HG02870 (cell line): ENCODE data around the gene PRR35.

Experiments
- ATAC-seq: cut with Tn5 transposase; IDR thresholded peaks from one replicate; pipeline ENCODE4 v1.9.1; 2021; ENCODE audit warnings: mild to moderate bottlenecking, moderate library complexity; ENCODE audit not compliant: unreplicated experiment

PRR35 gene

DNA sequence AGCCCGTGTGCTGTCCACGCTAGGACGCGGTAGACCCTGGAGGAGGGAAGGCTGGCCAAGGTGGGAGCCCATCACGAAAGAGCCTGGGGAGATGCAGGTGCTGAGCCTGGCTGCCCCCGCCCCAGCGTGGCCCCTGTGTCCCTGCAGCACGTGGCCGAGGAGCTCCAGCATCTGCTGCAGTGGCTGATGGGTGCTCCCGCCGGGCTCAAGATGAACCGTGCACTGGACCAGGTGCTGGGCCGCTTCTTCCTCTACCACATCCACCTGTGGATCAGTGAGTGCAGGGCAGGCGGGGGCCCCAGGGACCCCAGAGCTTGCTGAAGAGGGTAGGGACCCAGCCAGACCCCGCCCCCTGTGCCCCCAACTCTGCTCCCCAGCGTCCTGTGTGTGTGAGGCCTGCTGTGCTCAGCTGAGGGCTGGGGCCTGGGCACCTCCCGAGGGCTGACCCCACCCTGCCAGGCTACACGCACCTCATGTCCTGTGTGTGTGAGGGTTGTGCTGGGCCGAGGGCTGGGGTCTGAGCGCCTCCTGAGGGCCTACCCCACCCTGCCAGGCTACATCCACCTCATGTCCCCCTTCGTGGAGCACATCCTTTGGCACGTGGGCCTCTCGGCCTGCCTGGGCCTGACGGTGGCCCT, 18.2 kb downstream of the PRR35 start:
- ATAC-seq: no peak

DNA sequence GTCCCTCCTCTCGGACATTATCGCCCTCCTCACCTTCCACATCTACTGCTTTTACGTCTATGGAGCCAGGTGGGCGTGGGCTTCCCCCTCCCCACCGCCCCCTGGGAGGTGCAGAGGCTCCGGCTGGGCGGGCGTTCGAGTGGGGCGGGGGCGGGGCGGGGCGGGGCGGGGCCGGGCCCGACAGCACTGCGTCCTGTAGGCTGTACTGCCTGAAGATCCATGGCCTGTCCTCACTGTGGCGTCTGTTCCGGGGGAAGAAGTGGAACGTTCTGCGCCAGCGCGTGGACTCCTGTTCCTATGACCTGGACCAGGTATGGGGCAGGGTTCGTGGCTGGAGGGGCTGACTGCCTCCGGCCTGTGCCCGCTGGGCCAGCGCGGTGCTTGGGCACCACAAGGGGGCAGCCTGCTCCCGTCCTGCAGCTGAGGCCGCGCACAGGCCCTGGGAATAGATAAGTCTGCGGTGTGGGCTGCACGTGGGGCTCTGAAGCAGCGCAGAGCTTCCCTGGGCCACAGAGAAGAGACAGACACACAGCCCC, 18.7 kb downstream of the PRR35 start:
- no peak for ATAC-seq

DNA sequence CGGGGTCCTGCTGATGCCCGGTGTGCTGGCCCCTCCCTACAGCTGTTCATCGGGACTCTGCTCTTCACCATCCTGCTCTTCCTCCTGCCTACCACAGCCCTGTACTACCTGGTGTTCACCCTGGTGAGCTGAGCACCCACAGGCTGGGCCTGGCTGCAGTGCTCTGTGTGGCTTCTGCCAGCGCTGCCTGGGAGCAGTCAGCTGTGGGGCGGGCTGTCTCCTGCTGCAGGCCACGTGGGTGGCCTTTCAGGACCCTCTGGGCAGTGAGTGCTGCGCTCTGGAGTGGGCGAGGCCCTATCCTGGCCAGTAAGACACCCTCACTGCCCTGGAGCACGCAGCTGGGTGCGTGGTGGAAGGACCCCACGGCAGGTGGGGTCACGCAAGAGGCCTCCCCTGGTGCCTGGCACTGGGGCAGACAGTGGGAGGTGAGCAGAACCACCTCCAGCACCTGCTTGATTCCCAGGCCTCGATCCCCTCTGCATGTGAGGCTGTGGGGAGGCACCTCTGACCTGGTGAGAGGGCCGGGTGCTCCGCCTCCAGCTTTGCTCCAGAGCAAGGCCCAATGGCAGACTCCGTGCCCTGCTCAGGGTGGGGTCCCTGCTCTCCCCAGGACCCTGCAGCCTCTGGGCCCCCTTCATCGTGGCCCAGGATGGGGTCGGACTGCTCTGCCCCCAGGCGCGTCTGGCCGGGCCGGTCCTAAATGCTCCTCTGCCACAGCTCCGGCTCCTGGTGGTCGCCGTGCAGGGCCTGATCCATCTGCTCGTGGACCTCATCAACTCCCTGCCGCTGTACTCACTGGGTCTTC, 20.1 kb downstream of the PRR35 start:
- ATAC-seq: no peak

DNA sequence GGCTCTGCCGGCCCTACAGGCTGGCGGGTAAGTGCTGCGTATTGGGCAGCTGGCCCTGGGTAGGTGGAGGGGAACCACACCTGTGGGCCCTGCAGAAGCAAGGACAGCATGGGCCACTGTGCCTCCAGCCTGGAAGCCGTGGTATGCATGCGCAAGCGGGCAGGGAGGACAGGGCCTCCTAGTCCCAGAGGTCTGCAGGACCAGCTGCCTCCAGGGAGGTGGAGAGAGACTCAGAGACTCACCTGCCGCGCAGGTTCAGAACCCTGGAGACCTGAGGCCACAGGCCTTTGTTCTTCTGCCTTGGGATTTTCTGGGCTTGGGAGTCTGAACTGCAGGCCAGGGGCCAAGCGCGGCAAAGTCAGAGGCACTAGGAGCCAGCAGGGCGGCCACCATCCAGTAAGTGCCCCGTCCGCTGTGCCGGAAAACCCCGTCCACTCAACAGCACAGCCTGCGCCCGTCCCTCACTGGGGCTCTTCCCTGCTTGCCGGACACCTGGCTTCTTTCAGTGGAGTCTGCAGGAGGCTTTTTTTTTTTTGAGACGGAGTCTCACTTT, 20.8 kb downstream of the PRR35 start:
- ATAC-seq: no peak

DNA sequence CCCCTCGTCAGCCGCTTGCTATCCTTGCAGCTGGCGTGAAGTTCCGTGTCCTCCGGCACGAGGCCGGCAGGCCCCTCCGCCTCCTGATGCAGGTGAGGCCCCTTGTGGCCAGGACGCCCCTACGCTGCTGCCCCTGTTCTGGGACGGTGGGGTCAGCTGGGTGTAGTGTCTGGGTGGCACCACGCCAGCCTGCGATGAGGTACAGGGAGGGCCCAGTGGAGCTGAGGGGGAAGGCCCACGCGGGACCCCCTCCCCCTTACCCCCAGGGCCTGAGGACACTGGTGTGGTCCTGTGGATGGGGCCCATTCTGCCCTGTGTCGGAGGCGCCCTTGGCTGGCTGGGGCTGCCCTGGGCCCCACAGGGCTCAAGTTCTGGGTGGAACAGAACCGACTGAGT, 22.0 kb downstream of the PRR35 start:
- no peak for ATAC-seq

DNA sequence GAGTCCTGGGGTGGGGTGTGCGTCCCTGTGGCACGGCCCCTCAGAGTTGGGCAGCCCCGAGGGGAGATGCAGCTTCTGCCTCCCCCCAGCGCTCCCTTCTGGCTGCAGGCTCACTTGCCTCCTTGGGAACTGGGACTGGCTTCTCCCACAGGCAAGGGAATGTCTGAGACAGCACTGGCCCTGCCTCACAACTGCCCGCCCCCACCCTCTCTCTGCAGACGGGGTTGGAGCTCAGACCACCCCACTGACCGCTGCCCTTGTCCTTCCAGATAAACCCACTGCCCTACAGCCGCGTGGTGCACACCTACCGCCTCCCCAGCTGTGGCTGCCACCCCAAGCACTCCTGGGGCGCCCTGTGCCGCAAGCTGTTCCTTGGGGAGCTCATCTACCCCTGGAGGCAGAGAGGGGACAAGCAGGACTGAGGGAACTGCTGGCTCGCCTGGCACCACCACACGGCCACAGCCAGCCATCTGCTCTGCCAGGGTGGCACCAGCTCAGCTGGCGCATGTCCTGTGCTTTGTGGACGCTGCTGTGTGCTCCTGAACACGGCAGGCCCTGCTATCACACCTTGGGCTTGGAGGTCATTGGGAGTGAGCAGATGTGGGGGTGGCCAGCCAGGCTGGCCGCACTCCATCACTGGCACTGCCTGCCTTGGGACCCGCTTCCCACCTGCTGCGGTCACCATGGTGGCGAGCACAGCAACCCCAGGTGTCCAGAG, 22.6 kb downstream of the PRR35 start:
- no peak for ATAC-seq

DNA sequence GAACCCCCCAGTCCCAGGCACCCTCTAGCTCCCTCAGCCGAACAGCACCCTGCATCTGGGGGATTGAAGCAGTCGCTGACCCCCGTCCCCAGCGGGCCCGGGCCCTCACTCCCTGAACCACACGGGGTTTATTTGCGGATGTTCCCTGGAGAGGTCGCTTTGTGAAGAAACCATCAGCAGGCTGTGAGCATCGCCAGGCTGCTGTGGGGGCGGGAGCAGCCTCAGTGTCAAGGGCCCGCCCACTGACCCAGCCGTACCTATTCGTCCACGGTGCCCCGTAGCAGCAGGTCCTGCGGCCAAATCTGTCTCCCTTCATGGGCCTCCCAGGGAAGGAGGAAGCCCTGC, 23.2 kb downstream of the PRR35 start:
- no peak for ATAC-seq

DNA sequence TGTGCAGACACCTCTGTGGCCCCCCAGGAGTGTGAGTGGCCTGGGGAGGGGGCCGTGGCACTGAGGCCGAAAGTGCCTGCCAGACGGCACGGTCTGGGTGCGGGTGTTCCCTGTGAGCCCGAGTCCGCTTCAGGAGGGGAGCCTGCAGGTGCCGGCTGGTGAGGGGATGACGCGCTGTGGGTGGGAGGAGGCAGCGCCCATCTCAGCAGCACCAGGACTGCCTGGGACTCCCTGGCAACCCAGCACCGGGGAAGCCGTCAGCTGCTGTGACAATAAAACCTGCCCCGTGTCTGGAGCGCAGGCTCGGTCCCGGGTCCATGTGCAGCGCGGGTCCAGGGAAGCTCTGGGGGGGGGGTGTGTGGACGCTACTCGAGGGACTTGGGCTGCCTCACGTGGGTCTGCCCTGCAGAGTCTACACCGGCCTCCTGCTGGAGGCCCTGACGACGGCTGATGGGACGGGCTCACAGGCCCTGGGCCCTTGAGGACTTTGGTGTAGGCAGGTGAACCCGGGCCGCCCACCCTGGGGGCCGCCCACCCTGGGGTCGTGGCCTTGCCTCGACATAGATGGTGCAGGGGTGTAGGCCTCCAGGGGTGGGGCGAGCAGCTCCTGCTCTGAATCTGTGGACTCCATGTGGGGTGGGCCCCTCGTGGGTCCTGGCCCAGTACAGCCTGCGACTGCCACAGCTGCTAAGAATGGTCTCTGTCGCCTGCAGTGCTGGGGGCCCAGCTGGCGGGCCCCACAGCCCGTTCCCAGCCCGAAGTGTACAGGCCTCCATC, 23.8 kb downstream of the PRR35 start:
- no peak for ATAC-seq

DNA sequence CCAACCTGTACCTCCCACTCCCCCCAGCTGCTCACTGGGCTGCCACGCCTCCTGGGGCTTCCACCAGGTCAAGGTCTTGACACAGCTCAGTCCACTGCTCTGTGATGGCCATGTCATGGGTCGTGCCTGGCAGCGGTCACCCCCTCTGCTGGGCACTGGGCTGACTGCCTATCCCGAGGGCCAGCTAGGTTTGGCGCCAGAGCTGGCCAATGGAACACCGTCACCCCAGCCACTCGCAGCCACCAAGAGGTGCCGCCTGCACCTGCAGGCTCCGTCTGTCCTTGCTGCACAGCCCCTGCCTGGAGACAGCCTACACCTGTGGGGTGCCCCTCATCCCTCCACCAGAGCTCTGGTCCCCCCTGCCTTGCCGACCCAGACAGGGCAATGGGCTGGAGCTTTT, 25.2 kb downstream of the PRR35 start:
- ATAC-seq: no peak

DNA sequence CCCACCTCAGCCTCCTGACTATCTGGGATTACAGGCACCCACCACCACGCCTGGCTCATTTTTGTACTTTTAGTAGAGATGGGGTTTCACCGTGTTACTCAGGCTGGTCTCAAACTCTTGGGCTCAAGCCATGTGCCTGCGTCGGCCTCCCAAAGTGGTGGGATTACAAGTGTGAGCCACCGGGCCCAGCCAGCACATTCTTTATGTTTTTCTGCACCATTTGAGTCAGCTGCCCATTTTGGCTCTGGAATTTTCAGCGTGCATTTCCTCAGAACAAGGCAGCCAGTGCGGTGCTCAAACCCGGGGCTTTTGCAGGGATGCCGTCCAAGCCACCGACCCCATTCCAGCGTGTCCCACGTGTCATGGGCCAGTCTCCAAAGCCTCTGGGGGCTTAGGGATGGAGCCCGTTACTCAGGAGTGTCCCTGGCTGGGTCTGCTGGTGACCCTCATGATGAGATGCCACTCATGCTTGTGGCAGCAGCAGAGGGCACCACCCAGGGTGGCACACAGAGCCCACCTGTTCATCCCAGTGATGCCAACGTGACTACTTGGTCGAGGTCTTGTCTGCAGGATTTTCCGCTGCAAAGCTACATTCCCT, 26.0 kb downstream of the PRR35 start:
- no peak for ATAC-seq

DNA sequence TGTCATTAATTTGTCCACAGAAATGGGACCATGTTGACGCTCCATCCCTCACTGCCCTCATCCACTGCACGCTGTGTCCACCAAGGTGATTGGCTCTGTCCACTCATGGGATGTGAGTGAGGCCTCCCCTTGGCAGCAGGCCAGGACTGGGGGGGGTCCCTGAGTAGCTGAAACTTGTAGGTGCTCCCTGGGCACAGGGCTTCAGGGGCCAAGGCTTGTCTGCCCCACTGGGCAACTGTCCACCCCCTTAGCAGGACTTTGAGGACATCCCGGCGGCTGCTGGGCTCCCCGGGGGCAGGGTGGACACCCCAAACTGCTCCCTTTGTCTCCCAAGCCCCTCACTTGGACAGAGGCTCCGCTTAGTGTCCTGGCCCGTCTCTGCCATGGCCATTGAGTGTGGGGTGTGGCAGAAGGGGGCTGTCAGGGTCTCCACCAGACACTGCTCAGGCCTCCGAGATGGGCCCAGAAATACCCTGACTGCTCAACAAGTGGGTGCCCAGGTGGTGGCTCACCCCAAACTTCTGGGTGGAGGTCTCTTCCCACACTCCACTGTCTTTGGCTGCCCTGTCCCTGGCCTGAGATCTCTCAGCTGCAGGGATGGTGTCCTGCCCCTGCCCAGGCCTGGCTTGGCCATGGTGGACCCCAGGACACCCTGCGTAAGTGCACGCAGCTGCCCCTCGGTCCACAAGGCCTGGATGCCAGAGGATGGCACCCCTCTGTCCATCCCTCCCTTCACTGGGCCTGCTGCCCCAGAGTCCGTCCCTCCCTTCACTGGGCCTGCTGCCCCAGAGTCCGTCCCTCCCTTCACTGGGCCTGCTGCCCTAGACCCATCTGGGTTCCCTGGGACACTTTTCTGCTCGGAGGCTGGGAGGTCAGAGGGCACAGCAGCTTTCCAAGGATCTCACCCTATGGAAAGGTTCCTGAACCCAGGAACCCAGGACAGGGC, 26.7 kb downstream of the PRR35 start:
- no peak for ATAC-seq

DNA sequence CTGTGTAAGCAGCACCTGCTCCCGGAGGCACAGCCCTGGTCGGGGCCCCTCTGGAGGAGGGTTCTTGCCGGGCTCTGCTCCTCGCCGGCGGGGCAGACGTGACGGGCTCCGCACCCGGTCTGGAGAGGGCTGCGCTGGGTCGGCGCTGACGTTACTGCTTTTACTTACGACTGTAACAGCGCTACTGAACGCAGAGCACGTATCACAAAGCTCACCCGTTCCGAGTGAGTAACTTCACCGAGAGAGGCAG, 28.4 kb downstream of the PRR35 start:
- peak; percentile 12 for ATAC-seq

DNA sequence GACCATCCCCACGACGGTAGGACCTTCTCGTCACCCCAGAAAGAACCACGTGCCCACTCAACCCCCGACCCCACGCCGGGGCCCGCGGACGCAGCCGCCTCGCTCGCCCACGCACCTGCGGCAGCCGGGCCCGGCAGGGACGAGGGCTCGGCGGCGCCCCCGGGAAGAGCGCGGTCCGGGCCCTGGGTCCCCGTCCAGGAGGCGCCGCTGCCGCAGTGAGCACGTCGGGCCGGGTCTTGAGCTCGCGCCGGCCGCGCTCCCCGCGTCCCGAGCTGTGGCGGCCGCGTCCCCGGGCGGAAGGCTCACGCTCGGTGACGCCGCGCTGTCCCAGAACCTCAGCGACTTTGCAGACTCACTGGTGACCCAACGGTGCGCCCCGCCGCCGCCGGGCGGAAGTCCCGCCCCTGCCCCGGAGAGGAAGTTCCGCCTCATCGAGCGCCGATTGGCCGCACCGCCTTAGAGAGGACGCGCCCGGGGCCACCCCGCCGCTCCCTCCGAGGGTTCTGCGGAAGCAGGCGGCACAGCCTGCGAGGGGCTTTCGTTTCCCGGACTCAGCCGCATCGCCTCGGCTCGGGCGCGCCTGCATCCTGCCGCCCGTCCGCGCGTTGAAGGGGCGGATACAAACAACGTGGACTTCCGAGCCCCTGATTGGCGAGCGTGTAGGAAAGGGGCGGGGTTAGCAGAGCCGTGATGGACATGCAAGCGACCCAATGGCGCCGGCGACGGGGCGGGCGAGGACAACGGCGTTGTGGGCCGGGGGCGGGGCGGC, 28.9 kb downstream of the PRR35 start:
- ATAC-seq: peak; percentile 75

DNA sequence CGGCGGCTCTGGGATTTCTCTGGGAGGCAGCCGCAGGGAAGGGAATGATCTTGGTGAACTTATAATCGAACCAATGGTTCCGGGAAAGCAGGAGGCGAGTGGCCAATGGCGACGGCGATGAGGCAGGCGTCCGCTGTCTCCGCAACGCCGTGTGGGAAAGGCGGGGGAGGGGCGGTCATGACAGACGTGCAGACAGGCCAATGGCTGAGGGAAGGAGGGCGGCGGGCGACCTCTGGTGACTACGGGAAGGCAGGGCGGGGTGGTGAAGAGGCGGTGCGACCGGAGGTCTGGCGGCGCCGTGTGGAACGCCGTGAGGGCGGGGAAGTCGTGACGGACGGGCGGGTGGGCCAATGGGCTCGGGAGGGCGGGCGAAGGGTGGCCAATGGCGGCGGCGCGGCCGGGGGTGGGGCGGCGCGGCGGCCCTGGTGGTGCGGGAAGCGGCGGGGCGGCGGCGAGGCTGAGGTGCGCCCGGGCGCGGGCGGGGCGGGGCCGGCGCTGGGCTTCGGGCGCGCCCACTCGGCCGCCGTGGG, 29.5 kb downstream of the PRR35 start, which contains the start of gene RAB40C:
TSS of gene RAB40C (plus strand) at position 409 of the 530 bp plus-strand sequence. CDS start 226 bp downstream, outside the sequence.
- peak; percentile 70 for ATAC-seq

DNA sequence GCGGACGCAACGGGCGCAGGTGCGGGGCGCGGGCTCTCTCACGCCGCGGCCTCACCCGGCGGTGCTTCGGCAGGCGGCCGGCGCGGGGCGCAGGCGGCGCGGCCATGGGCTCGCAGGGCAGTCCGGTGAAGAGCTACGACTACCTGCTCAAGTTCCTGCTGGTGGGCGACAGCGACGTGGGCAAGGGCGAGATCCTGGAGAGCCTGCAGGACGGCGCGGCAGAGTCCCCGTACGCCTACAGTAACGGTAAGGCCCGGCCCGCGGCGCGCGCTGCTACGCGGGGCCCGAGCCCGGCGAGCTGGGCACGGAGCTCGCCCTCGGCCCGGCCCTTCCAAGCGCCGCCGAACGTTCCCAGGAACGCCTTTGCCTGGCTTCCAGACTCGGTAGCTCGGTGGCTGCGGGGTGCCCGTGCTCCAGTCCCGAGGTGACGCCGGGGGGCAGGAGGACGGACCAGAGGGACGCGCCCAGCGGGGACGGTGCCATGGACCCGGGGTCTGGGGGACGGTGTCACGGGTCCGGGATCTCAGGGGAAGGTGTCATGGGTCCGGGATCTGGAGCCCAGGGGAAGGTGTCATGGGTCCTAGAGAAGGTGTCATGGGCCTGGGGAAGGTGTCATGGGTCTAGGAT, 30.1 kb downstream of the PRR35 start:
- ATAC-seq: no peak

DNA sequence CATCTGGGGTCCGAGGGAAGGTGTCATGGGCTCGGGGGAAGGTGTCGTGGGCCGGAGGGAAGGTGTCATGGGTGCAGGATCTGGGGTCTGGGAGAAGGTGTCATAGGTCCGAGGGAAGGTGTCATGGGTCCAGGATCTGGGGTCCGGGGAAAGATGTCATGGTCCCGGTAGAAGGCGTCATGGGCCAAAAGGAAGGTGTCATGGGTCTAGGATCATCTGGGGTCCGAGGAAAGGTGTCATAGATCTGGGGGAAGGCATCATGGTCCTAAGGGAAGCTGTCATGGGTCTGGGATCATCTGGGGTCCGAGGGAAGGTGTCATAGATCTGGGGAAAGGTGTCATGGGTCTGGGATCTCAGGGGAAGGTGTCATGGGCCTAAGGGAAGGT, 30.6 kb downstream of the PRR35 start:
- no peak for ATAC-seq

DNA sequence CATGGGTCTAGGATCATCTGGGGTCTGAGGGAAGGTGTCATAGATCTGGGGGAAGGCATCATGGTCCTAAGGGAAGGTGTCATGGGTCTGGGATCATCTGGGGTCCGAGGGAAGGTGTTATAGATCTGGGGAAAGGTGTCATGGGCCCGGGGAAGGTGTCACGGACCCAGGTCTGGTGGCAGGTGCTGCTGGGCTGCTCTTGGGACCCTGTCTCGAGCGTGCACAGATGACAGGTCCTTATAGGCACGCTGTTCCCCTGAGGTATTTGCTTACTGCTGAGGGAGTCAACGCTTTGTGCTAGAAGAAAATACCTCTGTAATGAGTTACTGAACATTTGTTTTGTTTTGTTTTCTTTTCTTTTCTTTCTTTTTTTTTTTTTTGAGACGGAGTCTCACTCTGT, 31.0 kb downstream of the PRR35 start:
- no peak for ATAC-seq

DNA sequence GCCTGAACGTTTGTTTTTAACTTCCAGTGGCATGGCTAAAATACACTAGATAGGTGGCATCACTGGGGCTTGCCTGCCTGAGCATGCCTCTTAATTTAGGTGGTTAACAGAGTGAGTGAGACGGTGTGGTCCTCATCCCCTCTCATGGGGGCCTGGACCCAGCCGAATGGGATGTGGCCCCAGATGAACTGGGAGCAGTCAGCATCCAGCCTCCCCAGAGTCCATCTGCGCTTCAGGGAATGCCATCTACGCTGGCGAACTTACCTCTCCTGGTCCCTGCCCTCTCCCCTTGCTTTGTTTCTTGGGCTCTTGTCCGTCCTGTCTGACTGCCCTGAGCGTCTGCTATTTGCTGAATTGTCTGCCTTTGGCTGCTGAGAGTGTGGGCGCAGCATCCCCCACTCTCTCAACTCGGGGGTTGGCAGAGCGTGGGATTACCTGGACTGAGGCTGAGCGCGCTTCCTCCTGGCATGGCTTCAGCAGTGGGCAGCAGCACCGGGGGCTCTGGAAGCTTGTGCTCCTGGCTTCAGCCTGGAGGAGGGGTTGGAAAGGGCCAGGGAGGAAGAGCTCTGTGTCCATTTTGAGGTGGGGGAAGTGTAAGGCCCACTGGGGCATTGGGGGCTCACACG, 31.8 kb downstream of the PRR35 start:
- ATAC-seq: no peak
